Tongue (tissue), 3 donors: ENCODE results near the gene GOLGA8M. TPM values are rescaled to one million over a fixed set of nuclear protein-coding genes. Genes with fewer than 3 reads are reported as not detected.
"Not testable (repeated sequence)": the region's sequence is repeated elsewhere in the genome, so short reads cannot be mapped to it uniquely, and the experiment has no call there.

ENCODE experiments used
- DNase-seq: peaks from one replicate; pipeline ENCODE4 v3.0.0-alpha.2; 2015
- small RNA-seq: library from RNA; depleted of rRNA; stranded (forward); fragments of <200 nt; gene quantifications from one replicate; pipeline ENCODE3, GENCODE V24; 2014; ENCODE audit warnings: low replicate concordance
- total RNA-seq: library from RNA; depleted of rRNA; stranded (reverse); fragments of >200 nt; gene quantifications from one replicate; pipeline ENCODE4 v1.2.3, GENCODE V29; 2014

Gene GOLGA8M
- total RNA-seq, 1 donor from 2014 or later = 0.10 TPM

DNA sequence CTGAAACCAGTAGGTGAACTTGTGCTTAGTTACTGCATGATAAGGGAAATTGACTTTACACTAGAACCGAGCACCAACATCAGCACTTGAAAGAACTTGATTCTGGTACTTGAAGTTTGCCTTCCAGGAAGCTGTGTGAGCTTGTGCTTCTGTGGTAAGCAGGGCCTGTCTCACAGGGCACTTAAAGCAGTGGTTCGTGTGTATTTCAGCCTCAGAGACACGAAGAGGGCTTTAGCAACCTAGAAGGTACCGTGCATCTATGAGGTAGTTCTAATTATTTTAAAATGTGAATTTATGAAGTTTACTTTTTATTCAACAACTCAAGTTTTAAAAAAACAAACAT lies 56.2 kb downstream of the GOLGA8M start:
- DNase-seq = not testable (repeated sequence)

DNA sequence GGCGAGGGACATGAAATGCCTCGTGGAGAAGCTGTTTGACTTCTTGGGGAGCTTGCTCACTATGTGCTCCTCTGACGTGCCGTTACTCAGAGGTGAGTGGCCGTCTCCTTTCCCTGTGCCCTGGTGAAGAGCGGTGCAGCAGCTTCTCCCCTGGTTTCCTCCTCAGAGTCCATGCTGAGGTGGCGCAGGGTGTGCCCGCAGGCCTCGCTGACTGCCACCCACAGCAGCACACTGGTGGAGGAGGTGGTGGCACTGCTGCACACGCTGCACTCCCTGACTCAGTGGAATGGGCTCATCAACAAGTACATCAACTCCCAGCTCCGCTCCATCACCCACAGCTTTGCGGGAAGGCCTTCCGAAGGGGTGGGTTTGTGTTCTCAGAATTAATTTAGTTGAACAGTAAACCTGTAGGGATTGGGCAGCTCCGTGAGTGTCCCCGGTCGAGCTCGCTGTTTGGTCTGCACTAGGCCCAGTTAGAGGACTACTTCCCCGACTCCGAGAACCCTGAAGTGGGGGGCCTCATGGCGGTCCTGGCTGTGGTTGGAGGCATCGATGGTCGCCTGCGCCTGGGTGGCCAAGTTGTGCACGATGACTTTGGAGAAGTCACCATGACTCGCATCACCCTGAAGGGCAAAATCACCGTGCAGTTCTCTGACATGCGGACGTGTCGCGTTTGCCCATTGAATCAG lies 56.7 kb downstream of the GOLGA8M start:
- DNase-seq = not testable (repeated sequence)

DNA sequence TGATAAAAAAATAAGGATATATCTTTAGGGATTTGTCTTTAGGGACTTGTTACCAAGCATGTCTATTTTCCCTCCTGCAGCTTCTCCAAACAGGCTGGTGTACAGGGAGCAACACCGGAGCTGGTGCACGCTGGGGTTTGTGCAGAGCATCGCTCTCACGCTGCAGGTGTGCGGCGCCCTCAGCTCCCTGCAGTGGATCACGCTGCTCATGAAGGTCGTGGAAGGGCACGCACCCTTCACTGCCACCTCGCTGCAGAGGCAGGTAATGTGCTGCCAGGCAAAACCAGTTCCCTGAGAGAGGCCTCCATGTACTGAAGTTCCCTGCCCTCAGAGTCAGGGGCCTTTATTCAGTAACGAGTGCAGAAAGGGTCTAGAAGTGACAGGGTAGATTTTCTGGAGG lies 58.0 kb downstream of the GOLGA8M start:
- not testable (repeated sequence) for DNase-seq

DNA sequence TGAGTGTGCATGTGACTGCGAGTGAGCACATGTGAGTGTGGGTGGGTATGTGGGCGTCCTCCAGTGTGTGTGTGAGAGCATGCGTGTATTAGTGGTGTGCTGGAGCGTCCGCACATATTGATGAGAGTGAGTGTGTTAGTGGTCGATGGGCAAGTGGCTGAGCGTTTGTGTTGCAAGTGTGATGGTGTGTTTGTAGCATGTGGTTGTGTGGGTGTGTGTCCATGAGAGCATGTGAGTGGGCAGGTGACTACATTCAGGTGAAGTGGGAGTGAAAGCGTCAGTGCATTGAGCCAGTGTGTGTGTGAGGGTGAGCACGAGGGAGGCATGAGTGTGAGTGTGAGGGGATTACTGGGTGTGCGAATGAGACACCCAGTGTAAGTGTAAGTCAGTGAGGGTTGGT lies 59.7 kb downstream of the GOLGA8M start:
- not testable (repeated sequence) for DNase-seq

Small RNAs within 50 kb of the gene (small RNA-seq; reads per million reads assigned to genes)
- gene RN7SL719P = not detected

Other genes starting within 250 kb of the GOLGA8M start
- gene GOLGA8G, start 179.4 kb downstream of the GOLGA8M start, total RNA-seq = not detected
- gene GOLGA6L25, start 158.9 kb downstream of the GOLGA8M start, total RNA-seq = not detected
- gene GOLGA6L7, start 136.2 kb upstream of the GOLGA8M start, total RNA-seq = not detected
- 8.1 TPM for gene APBA2, start 173.6 kb upstream of the GOLGA8M start, total RNA-seq